Measurements from ENCODE around the gene FADS3. TPM values are rescaled to one million over a fixed set of nuclear protein-coding genes. Genes with fewer than 3 reads are reported as not detected.
A peak's percentile ranks its signal among the peaks of the same experiment; 100 is the strongest.

The FADS3 gene
- total and polyA plus RNA-seq, 2 of the 13 experiments (the other 11 are each of a cell fraction or from before 2014, with no cell fraction given) = 13.4 to 23.2 TPM

- no peak for TF ChIP-seq HDAC6 (IDR thresholded peaks at IDR 0.05; ENCODE audit: low read depth, low read length)
Measured at GRCh38 chr11:61885784-61886580, 5.4 kb downstream of the FADS3 start (continued).

GRCh38 chr11:61885166-61885778 lies 6.1 kb downstream of the FADS3 start:
- intact Hi-C loops (cut with micrococcal nuclease; ENCODE audit: unreplicated experiment) = no loop called here
- no peak for ATAC-seq
- Histone ChIP-seq H3K4me1 (ENCODE audit: insufficient read depth, low read length) (peaks cover 6% of the 10 kb centered on the region), H2AFZ (ENCODE audit: low read length) (no peak overlapping the region), H3K79me2 (ENCODE audit: insufficient read depth, low read length) (no peaks in the 10 kb centered on the region), H3K36me3 (replicated peaks in 1 of 2; ENCODE audit: control insufficient read depth in 1 of 2, insufficient read depth in 2 of 2, low read length in 2 of 2) (no peaks in the 10 kb centered on the region), H3K9ac (ENCODE audit: insufficient read depth, low read depth, low read length) (no peak overlapping the region), H3K27me3 (ENCODE audit: control insufficient read depth in 1 of 2, insufficient read depth in 2 of 2, low read length in 2 of 2) (no peaks in the 10 kb centered on the region), H4K20me1 (ENCODE audit: insufficient read depth, low read length) (no peaks in the 10 kb centered on the region), H3K27ac (ENCODE audit: extremely low read length, insufficient read depth, low read length) (no peak overlapping the region), H3K4me3 (replicated peaks in 1 of 3; ENCODE audit: insufficient read depth in 1 of 3, low read depth in 2 of 3, low read length in 3 of 3) (no peak overlapping the region), H3K9me3 (ENCODE audit: low read length) (no peaks in the 10 kb centered on the region), H3K4me2 (ENCODE audit: low read depth, low read length) (no peak overlapping the region)
- WGBS (ENCODE audit: low lambda C conversion rate) = 100% methylated on average over 1 of the region's 7 CpGs
- in situ Hi-C loops (cut with HindIII; ENCODE audit: extremely low pct_ligation_motif_present, low pct_unique_long_range_greater_than_20kb) = no loop called here
- TF ChIP-seq MTF2 (CRISPR knock-in tag; IDR thresholded peaks at IDR 0.05; ENCODE audit: borderline replicate concordance) (no peak), JUN (CRISPR knock-in tag; IDR thresholded peaks at IDR 0.05) (no peak), ZNF367 (CRISPR knock-in tag; IDR thresholded peaks at IDR 0.05; ENCODE audit: borderline replicate concordance) (no peak)
- POLR2A ChIA-PET = interaction anchor here (1.5 to 2.0 kb wide), 2 partner anchors 64 to 83 kb away, joined by 3 to 7 read pairs; partner anchors contain the start of gene BEST1
- CTCF ChIA-PET (ENCODE audit: low intra/inter-chr PET ratio, low total read pairs) = no interaction called here
- FAIRE-seq = no peak
- no peak for DNase-seq (ENCODE audit: low spot score)
- no TSS peak for BruUV-seq (replicated peaks)

- no peak for FAIRE-seq
- H3K79me2 ChIP-seq (ENCODE audit: insufficient read depth, low read length) = no peaks in the 10 kb centered on the region
Measured at GRCh38 chr11:61883947-61884346, 7.4 kb downstream of the FADS3 start.

More at GRCh38 chr11:61883947-61884346, 7.4 kb downstream of the FADS3 start:
- ChIA-PET CTCF (ENCODE audit: low intra/inter-chr PET ratio, low total read pairs) (no interaction called here), POLR2A (interaction anchor here (1.5 to 2.0 kb wide), 2 partner anchors 66 to 85 kb away, joined by 3 to 7 read pairs; partner anchors contain the start of gene BEST1)
- Histone ChIP-seq H3K9me3 (ENCODE audit: low read length) (no peaks in the 10 kb centered on the region), H3K27ac (ENCODE audit: extremely low read length, insufficient read depth, low read length) (no peak overlapping the region), H2AFZ (ENCODE audit: low read length) (no peak overlapping the region), H3K4me1 (ENCODE audit: insufficient read depth, low read length) (no peaks in the 10 kb centered on the region), H3K4me3 (replicated peaks in 1 of 3; ENCODE audit: insufficient read depth in 1 of 3, low read depth in 2 of 3, low read length in 3 of 3) (no peak overlapping the region), H3K9ac (ENCODE audit: insufficient read depth, low read depth, low read length) (no peak overlapping the region), H4K20me1 (ENCODE audit: insufficient read depth, low read length) (no peaks in the 10 kb centered on the region), H3K27me3 (ENCODE audit: control insufficient read depth in 1 of 2, insufficient read depth in 2 of 2, low read length in 2 of 2) (no peaks in the 10 kb centered on the region), H3K4me2 (ENCODE audit: low read depth, low read length) (no peak overlapping the region), H3K36me3 (replicated peaks in 1 of 2; ENCODE audit: control insufficient read depth in 1 of 2, insufficient read depth in 2 of 2, low read length in 2 of 2) (no peaks in the 10 kb centered on the region; a peak in 1 of 5 replicates)
- WGBS (ENCODE audit: low lambda C conversion rate) = 78% methylated on average over 5 of the region's 5 CpGs
- DNase-seq (ENCODE audit: low spot score) (no peak), ATAC-seq (no peak)
- intact Hi-C loops (cut with micrococcal nuclease; ENCODE audit: unreplicated experiment) = no loop called here
- in situ Hi-C loops (cut with HindIII; ENCODE audit: extremely low pct_ligation_motif_present, low pct_unique_long_range_greater_than_20kb) = no loop called here
- no TSS peak for BruUV-seq (replicated peaks)
- TF ChIP-seq ZNF768 (CRISPR knock-in tag; IDR thresholded peaks at IDR 0.05) = peak; percentile 43
- no peak for TF ChIP-seq RFX1 (IDR thresholded peaks at IDR 0.05)
- TF ChIP-seq AHR (CRISPR knock-in tag; IDR thresholded peaks at IDR 0.05) = no peak
- TF ChIP-seq ZKSCAN1 (IDR thresholded peaks at IDR 0.05; ENCODE audit: low read length) = no peak
- no peak for TF ChIP-seq ZNF468 (CRISPR knock-in tag; IDR thresholded peaks at IDR 0.05)
